ENCODE data around the gene CSNK2A3.
"Not testable (repeated sequence)": the region's sequence is repeated elsewhere in the genome, so short reads cannot be mapped to it uniquely, and the experiment has no call there.

Gene CSNK2A3

GRCh38 chr11:11352878-11353277 is at the start of gene CSNK2A3:
TSS of gene CSNK2A3 (minus strand) at chr11:11353250. CDS start at chr11:11353119, 131 bp downstream.
- DNase-seq (ENCODE audit: low read depth in 2 of 2, low spot score in 1 of 2) = not testable (repeated sequence)

GRCh38 chr11:11401960-11402535 is 49.0 kb upstream of the CSNK2A3 start:
- DNase-seq (ENCODE audit: low read depth in 2 of 2, low spot score in 1 of 2) = no peak

- DNase-seq (ENCODE audit: low read depth in 2 of 2, low spot score in 1 of 2) = no peak
Observed at GRCh38 chr11:11400635-11401232, 47.7 kb upstream of the CSNK2A3 start.

- no peak for DNase-seq (ENCODE audit: low read depth in 2 of 2, low spot score in 1 of 2)
Observed at GRCh38 chr11:11400121-11400520, 47.1 kb upstream of the CSNK2A3 start.

- no peak for DNase-seq (ENCODE audit: low read depth in 2 of 2, low spot score in 1 of 2)
Observed at GRCh38 chr11:11397781-11398180, 44.7 kb upstream of the CSNK2A3 start.

- no peak for DNase-seq (ENCODE audit: low read depth in 2 of 2, low spot score in 1 of 2)
Observed at GRCh38 chr11:11397036-11397415, 44.0 kb upstream of the CSNK2A3 start.

GRCh38 chr11:11396301-11397035 is 43.4 kb upstream of the CSNK2A3 start:
- no peak for DNase-seq (ENCODE audit: low read depth in 2 of 2, low spot score in 1 of 2)

GRCh38 chr11:11395126-11395525 is 42.1 kb upstream of the CSNK2A3 start:
- no peak for DNase-seq (ENCODE audit: low read depth in 2 of 2, low spot score in 1 of 2)

- DNase-seq (ENCODE audit: low read depth in 2 of 2, low spot score in 1 of 2) = no peak
Observed at GRCh38 chr11:11394241-11394640, 41.2 kb upstream of the CSNK2A3 start.

- DNase-seq (ENCODE audit: low read depth in 2 of 2, low spot score in 1 of 2) = no peak
Observed at GRCh38 chr11:11391796-11392463, 38.9 kb upstream of the CSNK2A3 start.

GRCh38 chr11:11391169-11391568 is 38.1 kb upstream of the CSNK2A3 start:
- no peak for DNase-seq (ENCODE audit: low read depth in 2 of 2, low spot score in 1 of 2)

GRCh38 chr11:11390068-11390771 is 37.2 kb upstream of the CSNK2A3 start:
- no peak for DNase-seq (ENCODE audit: low read depth in 2 of 2, low spot score in 1 of 2)

- DNase-seq (ENCODE audit: low read depth in 2 of 2, low spot score in 1 of 2) = no peak
Observed at GRCh38 chr11:11389238-11389637, 36.2 kb upstream of the CSNK2A3 start.

- no peak for DNase-seq (ENCODE audit: low read depth in 2 of 2, low spot score in 1 of 2)
Observed at GRCh38 chr11:11387622-11388305, 34.7 kb upstream of the CSNK2A3 start.

GRCh38 chr11:11387207-11387606 is 34.2 kb upstream of the CSNK2A3 start:
- DNase-seq (ENCODE audit: low read depth in 2 of 2, low spot score in 1 of 2) = no peak

GRCh38 chr11:11384829-11385228 is 31.8 kb upstream of the CSNK2A3 start:
- DNase-seq (ENCODE audit: low read depth in 2 of 2, low spot score in 1 of 2) = no peak

- no peak for DNase-seq (ENCODE audit: low read depth in 2 of 2, low spot score in 1 of 2)
Observed at GRCh38 chr11:11383995-11384394, 30.9 kb upstream of the CSNK2A3 start.

- no peak for DNase-seq (ENCODE audit: low read depth in 2 of 2, low spot score in 1 of 2)
Observed at GRCh38 chr11:11382858-11383532, 29.9 kb upstream of the CSNK2A3 start.

GRCh38 chr11:11381471-11382105 is 28.5 kb upstream of the CSNK2A3 start:
- DNase-seq (ENCODE audit: low read depth in 2 of 2, low spot score in 1 of 2) = no peak

- DNase-seq (ENCODE audit: low read depth in 2 of 2, low spot score in 1 of 2) = no peak
Observed at GRCh38 chr11:11380883-11381282, 27.8 kb upstream of the CSNK2A3 start.
